Measurements from ENCODE around the gene LRRC15. TPM values are rescaled to one million over a fixed set of nuclear protein-coding genes. Genes with fewer than 3 reads are reported as not detected.

Gene LRRC15
- total and polyA plus RNA-seq, 2 donors (not counting 3 experiments of a cell fraction or from before 2014, with no cell fraction given): not detected

DNA sequence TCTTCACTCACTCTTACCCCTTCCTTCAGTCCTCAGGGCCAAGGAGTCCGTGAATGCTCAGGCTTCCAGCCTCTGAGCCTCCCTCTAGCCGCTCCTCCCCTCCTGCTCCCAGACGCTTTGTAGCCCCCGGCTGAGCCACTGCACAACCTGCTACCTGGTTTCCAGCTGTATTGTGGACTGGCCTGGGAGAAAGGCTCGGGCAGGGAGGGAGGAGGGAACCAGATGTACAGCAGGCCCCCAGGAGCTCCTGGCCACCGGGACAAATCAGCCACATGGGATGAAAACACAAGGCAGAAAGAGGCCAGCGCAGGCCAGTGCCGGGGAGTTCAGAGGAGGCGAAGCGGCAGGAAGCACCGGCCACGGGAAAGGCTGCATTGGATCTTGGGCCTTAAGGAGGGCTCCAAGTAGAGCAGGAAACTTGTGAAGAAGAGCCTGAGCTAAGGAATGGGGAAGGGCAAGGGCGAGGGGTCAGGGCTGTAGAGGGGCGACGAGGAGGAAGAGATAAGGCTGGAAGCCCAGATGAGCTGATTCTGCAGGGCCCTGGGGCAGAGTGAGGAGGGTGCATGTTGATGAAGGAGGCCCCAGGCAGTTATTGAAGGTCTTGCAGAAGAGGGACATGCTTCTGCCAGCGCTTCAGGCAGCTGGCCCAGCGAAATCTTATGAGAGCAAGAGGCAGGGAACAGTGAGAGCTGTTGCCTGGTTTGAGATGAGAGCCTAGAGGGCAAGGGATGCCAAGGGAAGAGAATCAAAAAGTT is 32.8 kb downstream of the LRRC15 start:
- H3K27me3 ChIP-seq (ENCODE audit: control insufficient read depth in 2 of 2, insufficient read depth in 2 of 2, low read length in 2 of 2): peaks cover 0 to 15% of the 10 kb centered on the region in 2 experiments
- no peak for TF ChIP-seq FOS (IDR thresholded peaks at IDR 0.05; ENCODE audit: borderline replicate concordance, insufficient read depth, low read length)
- TF ChIP-seq GATA2 (IDR thresholded peaks at IDR 0.05; ENCODE audit: insufficient read depth, insufficient read length, low read depth, low read length): no peak
- no peak for TF ChIP-seq MYC (IDR thresholded peaks at IDR 0.05; ENCODE audit: low read depth, low read length)
- TF ChIP-seq POLR2A (IDR thresholded peaks at IDR 0.05; ENCODE audit: low read depth, low read length): no peak
- no peak for TF ChIP-seq CTCF (IDR thresholded peaks at IDR 0.05; ENCODE audit: extremely low read depth in 1 of 2, insufficient read depth in 1 of 2, low read depth in 1 of 2, low read length in 2 of 2)
- no peak for TF ChIP-seq MAX (IDR thresholded peaks at IDR 0.05; ENCODE audit: insufficient read depth, insufficient read length)
- no peak for TF ChIP-seq JUN (IDR thresholded peaks at IDR 0.05; ENCODE audit: borderline replicate concordance, insufficient read depth, insufficient read length, low read depth)
- no peak for TF ChIP-seq EZH2 (IDR thresholded peaks at IDR 0.05; ENCODE audit: borderline replicate concordance, low read depth, low read length, severe bottlenecking)
- no peak for TF ChIP-seq POLR2AphosphoS5 (IDR thresholded peaks at IDR 0.05; ENCODE audit: insufficient read depth, low read depth, low read length)
- peaks cover 5% of the 10 kb centered on the region for H3K4me1 ChIP-seq (ENCODE audit: control insufficient read depth, extremely low read depth, insufficient read depth, low read length)
- no peaks in the 10 kb centered on the region for H4K20me1 ChIP-seq (replicated peaks; ENCODE audit: control insufficient read depth, extremely low read depth, insufficient read depth, low read length)
- FAIRE-seq (no peak), DNase-seq (ENCODE audit: low read depth, low spot score) (no peak)
- no TSS peak for BruUV-seq (replicated peaks)
- intact Hi-C loops (cut with micrococcal nuclease) (no loop called here), dilution Hi-C loops (cut with MboI; ENCODE audit: extremely low pct_ligation_motif_present, low sequenced_read_pairs) (no loop called here)
- H3K27ac ChIP-seq (ENCODE audit: insufficient read depth, low read depth, low read length): no peak overlapping the region
- no peaks in the 10 kb centered on the region for H3K36me3 ChIP-seq (ENCODE audit: control insufficient read depth in 2 of 2, extremely low read depth in 1 of 2, insufficient read depth in 2 of 2, low read length in 2 of 2)
- ChIA-PET CTCF (interaction anchor here (0.8 to 5.5 kb wide), 8 partner anchors 7 to 257 kb away, joined by 3 to 95 read pairs (median 4); partner anchors contain the start of gene GP5), POLR2A (no interaction called here)
- H3K9ac ChIP-seq (replicated peaks; ENCODE audit: extremely low read depth, insufficient read depth, low read length): no peak overlapping the region
- no peak overlapping the region for H2AFZ ChIP-seq (ENCODE audit: low read depth, low read length)
- no peaks in the 10 kb centered on the region for H3K9me3 ChIP-seq (replicated peaks; ENCODE audit: control insufficient read depth, insufficient read depth, low read length)
- H3K9me1 ChIP-seq (replicated peaks; ENCODE audit: control insufficient read depth, extremely low read depth, insufficient read depth, low read length): no peaks in the 10 kb centered on the region
- no peaks in the 10 kb centered on the region for H3K79me2 ChIP-seq (ENCODE audit: control insufficient read depth, insufficient read depth, low read length)
- no peak overlapping the region for H3K4me2 ChIP-seq (ENCODE audit: insufficient read depth, low read length)
- no peak overlapping the region for H3K4me3 ChIP-seq (replicated peaks in 1 of 3; ENCODE audit: insufficient read depth in 1 of 3, low read depth in 1 of 3, low read length in 3 of 3)
